GM18868 (cell line): ENCODE measurements around the gene OR2J3.
"Not testable (repeated sequence)": the region's sequence is repeated elsewhere in the genome, so short reads cannot be mapped to it uniquely, and the experiment has no call there.

ENCODE experiments used
- ATAC-seq: cut with Tn5 transposase; IDR thresholded peaks from one replicate; pipeline ENCODE4 v1.9.1; 2021; ENCODE audit warnings: mild to moderate bottlenecking, moderate library complexity; ENCODE audit not compliant: unreplicated experiment

The OR2J3 gene

DNA sequence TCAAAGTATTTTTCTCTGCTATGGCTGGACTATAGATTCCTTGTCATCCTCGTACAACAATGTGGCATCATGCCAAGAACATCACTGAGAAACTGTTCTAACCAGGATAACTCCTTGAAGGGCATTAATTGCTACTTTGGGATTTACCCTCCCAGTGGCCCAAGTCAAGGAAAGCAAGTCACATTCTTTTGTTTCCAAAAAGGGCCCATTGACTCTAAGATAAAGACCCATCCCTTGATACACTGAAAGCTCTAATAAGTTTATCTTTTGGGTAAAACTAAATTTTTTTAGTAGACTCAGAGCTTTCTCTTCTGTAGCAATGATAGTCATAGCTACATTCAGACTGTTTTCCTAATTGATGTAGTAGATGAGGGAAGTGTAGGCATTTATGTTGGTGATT lies at the start of gene OR2J3:
TSS of gene OR2J3 (plus strand) at position 301 of the 400 bp plus-strand sequence. CDS start 3,833 bp downstream, outside the sequence.
- ATAC-seq: no peak

- ATAC-seq: peak; percentile 48
Measured at GRCh38 chr6:29071831-29072723, 35.8 kb upstream of the OR2J3 start.

- ATAC-seq: no peak
Measured at GRCh38 chr6:29079203-29079602, 28.7 kb upstream of the OR2J3 start.

DNA sequence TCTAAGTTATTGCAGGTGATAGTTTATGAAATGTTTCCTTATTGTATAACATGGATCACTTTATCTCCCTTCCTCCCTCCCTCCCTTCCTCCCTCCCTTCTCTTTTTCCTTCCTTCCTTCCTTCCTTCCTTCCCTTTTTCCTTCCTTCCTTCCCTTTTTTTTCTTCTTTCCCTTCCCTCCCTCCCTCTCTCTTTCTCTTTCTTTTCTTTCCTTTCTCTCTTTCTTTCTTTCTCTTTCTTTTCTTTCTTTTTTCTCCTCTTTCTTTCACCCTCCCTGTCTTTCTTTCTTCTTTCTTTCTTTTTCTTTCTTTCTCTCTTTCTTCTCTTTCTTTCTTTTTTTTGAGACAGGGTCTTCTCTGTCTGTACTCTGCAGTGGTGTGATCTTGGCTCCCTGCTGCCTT lies 26.5 kb upstream of the OR2J3 start:
- no peak for ATAC-seq

DNA sequence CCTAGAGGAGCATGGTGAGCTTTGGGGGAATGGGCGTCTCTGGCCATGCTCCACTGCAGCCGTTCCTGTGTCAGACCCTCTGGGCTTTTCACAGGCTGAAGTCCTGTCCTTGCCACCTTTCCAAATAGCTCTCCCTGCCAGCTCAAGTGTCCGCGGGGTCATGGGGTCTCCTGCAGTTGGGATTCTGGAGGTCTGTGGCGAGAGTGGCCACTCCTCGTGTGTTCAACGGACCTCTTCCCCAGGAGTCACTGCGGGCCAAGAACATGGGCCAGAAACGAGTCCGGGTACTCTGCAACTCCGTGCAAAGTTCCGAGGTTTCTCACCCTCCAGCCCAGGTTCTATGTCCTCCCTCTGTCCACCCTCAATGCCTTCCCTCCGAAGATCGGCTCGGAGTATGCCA lies 25.4 kb upstream of the OR2J3 start:
- no peak for ATAC-seq

GRCh38 chr6:29087213-29087612 lies 20.6 kb upstream of the OR2J3 start, which contains the start of gene OR2B3:
Gene OR2B3, minus strand, starts transcription at chr6:29087313. Its CDS starts 65 bp downstream, at chr6:29087248.
- no peak for ATAC-seq

DNA sequence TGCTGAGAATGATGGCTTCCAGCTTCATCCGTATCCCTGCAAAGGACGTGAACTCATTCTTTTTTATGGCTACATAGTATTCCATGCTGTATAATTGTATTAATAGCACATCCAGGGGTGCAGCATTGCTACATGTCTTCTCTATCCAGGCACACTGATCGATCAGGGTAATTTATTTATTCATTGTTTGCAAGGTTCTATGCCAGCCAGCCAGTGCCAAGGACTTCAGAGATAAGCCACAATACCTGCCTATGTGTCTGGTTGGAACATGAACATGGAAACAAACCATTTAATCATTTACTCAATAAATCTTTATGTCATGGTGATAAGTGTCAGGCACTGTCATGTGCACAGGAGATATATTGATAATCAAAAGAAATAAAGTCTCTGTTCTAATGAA lies 14.9 kb upstream of the OR2J3 start:
- no peak for ATAC-seq

- ATAC-seq: no peak
Measured at GRCh38 chr6:29097803-29098202, 10.1 kb upstream of the OR2J3 start.

GRCh38 chr6:29099190-29099589 lies 8.7 kb upstream of the OR2J3 start, which contains the start of gene OR2J1:
Gene OR2J1, plus strand, starts transcription at chr6:29099490. Its CDS starts 1,453 bp downstream, at chr6:29100943.
- ATAC-seq: no peak

DNA sequence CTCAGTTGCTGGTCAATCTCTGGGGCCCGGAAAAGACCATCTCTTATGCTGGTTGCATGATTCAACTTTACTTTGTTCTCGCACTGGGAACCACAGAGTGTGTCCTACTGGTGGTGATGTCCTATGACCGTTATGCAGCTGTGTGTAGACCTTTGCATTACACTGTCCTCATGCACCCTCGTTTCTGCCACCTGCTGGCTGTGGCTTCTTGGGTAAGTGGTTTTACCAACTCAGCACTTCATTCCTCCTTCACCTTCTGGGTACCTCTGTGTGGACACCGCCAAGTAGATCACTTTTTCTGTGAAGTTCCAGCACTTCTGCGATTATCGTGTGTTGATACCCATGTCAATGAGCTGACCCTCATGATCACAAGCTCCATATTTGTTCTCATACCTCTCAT lies 4.3 kb downstream of the OR2J3 start:
- no peak for ATAC-seq

DNA sequence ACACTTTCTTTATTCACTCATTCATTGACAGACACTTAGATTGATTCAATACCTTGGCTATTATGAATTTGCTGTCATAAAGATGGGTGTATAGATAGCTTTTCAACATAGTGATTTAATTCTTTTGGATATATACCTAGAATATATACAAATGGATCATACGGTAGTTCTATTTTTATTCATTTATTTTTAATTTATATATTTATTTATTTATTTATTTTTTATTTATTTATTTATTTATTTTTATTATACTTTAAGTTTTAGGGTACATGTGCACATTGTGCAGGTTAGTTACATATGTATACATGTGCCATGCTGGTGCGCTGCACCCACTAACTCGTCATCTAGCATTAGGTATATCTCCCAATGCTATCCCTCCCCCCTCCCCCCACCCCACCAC lies 7.1 kb downstream of the OR2J3 start:
- ATAC-seq: not testable (repeated sequence)

- no peak for ATAC-seq
Measured at GRCh38 chr6:29129326-29130012, 21.6 kb downstream of the OR2J3 start.

DNA sequence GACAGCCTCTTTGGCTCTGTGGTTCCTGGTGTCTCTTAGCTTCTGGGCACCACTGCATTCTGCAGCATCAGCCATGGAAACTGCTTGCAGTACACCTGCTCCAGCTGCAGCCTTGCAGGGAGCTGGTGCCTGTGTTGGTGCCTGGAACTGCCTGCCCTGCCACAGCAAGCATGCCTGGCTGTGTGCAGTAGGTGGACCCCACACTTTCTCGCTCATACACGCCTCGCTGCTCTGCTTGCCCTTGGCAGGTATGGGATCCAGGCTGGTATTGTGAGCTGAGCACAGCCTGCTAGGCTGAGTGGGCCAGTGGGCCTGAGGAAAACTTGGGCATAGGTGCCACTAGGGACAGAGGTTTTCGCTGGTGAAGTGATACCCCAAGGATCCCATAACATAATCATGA lies 22.8 kb downstream of the OR2J3 start:
- no peak for ATAC-seq

- no peak for ATAC-seq
Measured at GRCh38 chr6:29131691-29132090, 23.8 kb downstream of the OR2J3 start.

GRCh38 chr6:29137724-29138123 lies 29.9 kb downstream of the OR2J3 start:
- ATAC-seq: no peak

DNA sequence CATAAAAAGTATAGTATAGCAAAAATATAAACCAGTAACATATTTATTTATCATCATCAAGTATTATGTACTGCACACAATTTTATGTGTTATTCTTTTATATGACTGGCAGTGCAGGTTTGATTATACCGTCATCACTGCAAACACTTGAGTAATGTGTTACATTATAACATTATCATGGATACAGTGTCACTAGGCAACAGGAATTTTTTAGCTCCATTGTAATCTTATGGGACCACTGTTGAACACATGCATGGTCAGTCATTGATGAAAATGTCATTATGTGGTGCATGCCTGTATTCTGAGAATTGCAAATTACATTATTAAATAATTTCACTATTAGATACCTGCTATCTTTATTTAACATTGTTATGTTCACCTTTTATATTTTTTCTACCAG lies 33.7 kb downstream of the OR2J3 start:
- ATAC-seq: no peak

- no peak for ATAC-seq
Measured at GRCh38 chr6:29142309-29142708, 34.5 kb downstream of the OR2J3 start.

- no peak for ATAC-seq
Measured at GRCh38 chr6:29146179-29146578, 38.3 kb downstream of the OR2J3 start.

DNA sequence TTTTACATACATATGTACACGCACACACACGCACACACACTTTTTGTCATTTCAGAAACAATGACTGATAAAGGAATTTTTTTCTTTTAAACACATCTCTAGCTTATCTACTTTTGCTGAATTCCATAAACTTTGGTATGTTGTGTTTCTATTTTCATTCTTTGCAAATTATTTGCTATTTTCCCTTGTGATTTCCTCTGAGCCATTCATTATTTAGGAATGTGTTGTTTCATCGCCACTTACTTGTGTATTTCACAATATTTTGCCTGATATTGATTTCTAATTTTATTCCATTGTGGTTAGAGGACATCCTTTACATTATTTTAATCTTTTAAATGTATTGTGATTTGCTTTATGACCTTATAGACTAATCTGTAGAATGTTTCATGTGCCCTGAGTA lies 39.2 kb downstream of the OR2J3 start:
- ATAC-seq: no peak

- not testable (repeated sequence) for ATAC-seq
Measured at GRCh38 chr6:29149444-29149843, 41.6 kb downstream of the OR2J3 start.

GRCh38 chr6:29153083-29153482 lies 45.2 kb downstream of the OR2J3 start:
- no peak for ATAC-seq

- ATAC-seq: not testable (repeated sequence)
Measured at GRCh38 chr6:29155182-29155581, 47.3 kb downstream of the OR2J3 start.
